OCI-LY1 (cell line): ENCODE results near the gene PSEN1.

Source experiments
- H2AFZ ChIP-seq: fragments of 200-600 bp; sonication (generic), shearing (Covaris generic); 2 replicates; pipeline ENCODE4 v1.6.0; 2014; ENCODE audit warnings: antibody characterized with exemption, mild to moderate bottlenecking, low read length
- H3F3A ChIP-seq: fragments of 200-600 bp; sonication (generic), shearing (Covaris generic); 2 replicates; pipeline ENCODE4 v1.6.0; 2014; ENCODE audit warnings: mild to moderate bottlenecking, antibody characterized with exemption, low read length, moderate library complexity; ENCODE audit not compliant: insufficient read depth
- H3K27ac ChIP-seq: fragments of 200-600 bp; sonication (generic); 2 replicates; pipeline ENCODE4 v1.5.1; 2014; ENCODE audit warnings: low read length, mixed run types, mild to moderate bottlenecking, low read depth; ENCODE audit not compliant: poor library complexity, severe bottlenecking
- H3K27me3 ChIP-seq: fragments of 200-600 bp; sonication (generic); 2 replicates; pipeline ENCODE4 v1.6.0; 2014; ENCODE audit warnings: antibody characterized with exemption, mild to moderate bottlenecking, low read length, moderate library complexity; ENCODE audit not compliant: insufficient read depth
- H3K36me3 ChIP-seq: fragments of 200-600 bp; sonication (generic); 2 replicates; pipeline ENCODE4 v1.6.1; 2014; ENCODE audit warnings: mild to moderate bottlenecking, antibody characterized with exemption, low read length, moderate library complexity, mixed read lengths; ENCODE audit not compliant: insufficient read depth
- H3K4me1 ChIP-seq: fragments of 200-600 bp; sonication (generic); 2 replicates; pipeline ENCODE4 v1.5.1; 2014; ENCODE audit warnings: mild to moderate bottlenecking, low read length, moderate library complexity; ENCODE audit not compliant: insufficient read depth, severe bottlenecking
- H3K4me2 ChIP-seq: fragments of 200-600 bp; sonication (generic), shearing (Covaris generic); 2 replicates; pipeline ENCODE4 v1.6.1; 2014; ENCODE audit warnings: low read length
- H3K4me3 ChIP-seq: fragments of 200-600 bp; sonication (generic); 2 replicates; pipeline ENCODE4 v1.5.1; 2014; ENCODE audit warnings: low read length, low read depth, mild to moderate bottlenecking, mixed read lengths; ENCODE audit not compliant: poor library complexity, severe bottlenecking
- H3K79me2 ChIP-seq: fragments of 200-600 bp; shearing (Covaris generic); 2 replicates; pipeline ENCODE4 v1.6.1; 2016; ENCODE audit warnings: mixed run types, low read length, mixed read lengths; ENCODE audit not compliant: insufficient read depth
- H3K9ac ChIP-seq: fragments of 200-600 bp; sonication (generic), shearing (Covaris generic); 2 replicates; pipeline ENCODE4 v1.6.1; 2014; ENCODE audit warnings: mild to moderate bottlenecking, low read length, mixed read lengths
- H3K9me2 ChIP-seq: fragments of 200-600 bp; sonication (generic), shearing (Covaris generic); 2 replicates; pipeline ENCODE4 v1.6.1; 2014; ENCODE audit warnings: low read depth, mild to moderate bottlenecking, low read length, mixed read lengths
- H3K9me3 ChIP-seq: fragments of 200-600 bp; shearing (Covaris generic); 2 replicates; pipeline ENCODE4 v1.6.1; 2014; ENCODE audit warnings: low read length, mixed read lengths
- H4K20me1 ChIP-seq: fragments of 200-600 bp; sonication (generic), shearing (Covaris generic); 2 replicates; pipeline ENCODE4 v1.6.0; 2016; ENCODE audit warnings: mild to moderate bottlenecking, low read length; ENCODE audit not compliant: insufficient read depth
- CTCF ChIP-seq: fragments of 200-600 bp; sonication (generic), shearing (Covaris generic); IDR thresholded peaks from 2 replicates; pipeline ENCODE4 v1.5.1; 2017; ENCODE audit warnings: mild to moderate bottlenecking, antibody characterized with exemption, low read length, moderate library complexity, mixed read lengths
- EZH2 ChIP-seq: fragments of 200-600 bp; sonication (generic), shearing (Covaris generic); IDR thresholded peaks from 2 replicates; pipeline ENCODE4 v1.8.0; 2017; ENCODE audit warnings: borderline replicate concordance, mixed run types, mild to moderate bottlenecking, antibody characterized with exemption, low read length, moderate library complexity, mixed read lengths

Gene PSEN1

GRCh38 chr14:73238424-73238852 is 102.1 kb downstream of the PSEN1 start:
- Histone ChIP-seq H3K9ac (no peak overlapping the region; the same call in 1 of the 2 replicates), H3K79me2 (no peaks in the 10 kb centered on the region), H3K4me2 (peak overlapping the region; percentile 63), H2AFZ (no peak overlapping the region), H3K27ac (no peak overlapping the region), H3K9me3 (no peaks in the 10 kb centered on the region), H3K27me3 (peaks cover 3% of the 10 kb centered on the region; the same call in 1 of the 2 replicates), H3K36me3 (no peaks in the 10 kb centered on the region), H3F3A (no peaks in the 10 kb centered on the region), H4K20me1 (no peaks in the 10 kb centered on the region), H3K4me3 (peak overlapping the region; percentile 52), H3K4me1 (peaks cover 20% of the 10 kb centered on the region), H3K9me2 (no peaks in the 10 kb centered on the region)
- TF ChIP-seq EZH2, result no peak
- no peak for TF ChIP-seq CTCF

DNA sequence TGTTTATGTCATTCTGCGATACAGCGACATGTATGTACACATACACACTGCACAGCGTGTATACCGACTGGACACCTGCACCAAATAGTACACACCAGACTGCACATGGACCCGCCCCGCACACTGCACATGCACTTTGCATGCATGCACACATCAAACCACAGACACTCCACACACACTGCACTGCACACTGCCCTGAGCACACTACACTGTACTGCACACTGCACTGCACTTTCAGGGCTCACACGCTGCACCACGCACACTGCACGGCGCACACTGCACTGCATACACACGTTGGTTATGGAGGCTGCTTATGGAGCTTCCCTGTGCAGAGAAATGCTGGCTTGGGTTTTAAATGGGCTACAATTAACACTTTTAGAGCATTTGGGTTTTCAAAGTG is 102.6 kb downstream of the PSEN1 start:
- no peak for TF ChIP-seq EZH2
- TF ChIP-seq CTCF, result no peak
- no peaks in the 10 kb centered on the region for H3K36me3 ChIP-seq
- no peaks in the 10 kb centered on the region for H4K20me1 ChIP-seq
- H3K4me1 ChIP-seq, result peaks cover 20% of the 10 kb centered on the region
- H3F3A ChIP-seq, result no peaks in the 10 kb centered on the region
- H3K27me3 ChIP-seq, result peaks cover 3% of the 10 kb centered on the region; the same call in 1 of the 2 replicates
- H3K79me2 ChIP-seq, result no peaks in the 10 kb centered on the region
- no peaks in the 10 kb centered on the region for H3K9me3 ChIP-seq
- no peaks in the 10 kb centered on the region for H3K9me2 ChIP-seq
- H3K27ac ChIP-seq, result no peak overlapping the region
- H3K4me3 ChIP-seq, result no peak overlapping the region
- no peak overlapping the region for H2AFZ ChIP-seq
- no peak overlapping the region for H3K9ac ChIP-seq
- H3K4me2 ChIP-seq, result no peak overlapping the region

DNA sequence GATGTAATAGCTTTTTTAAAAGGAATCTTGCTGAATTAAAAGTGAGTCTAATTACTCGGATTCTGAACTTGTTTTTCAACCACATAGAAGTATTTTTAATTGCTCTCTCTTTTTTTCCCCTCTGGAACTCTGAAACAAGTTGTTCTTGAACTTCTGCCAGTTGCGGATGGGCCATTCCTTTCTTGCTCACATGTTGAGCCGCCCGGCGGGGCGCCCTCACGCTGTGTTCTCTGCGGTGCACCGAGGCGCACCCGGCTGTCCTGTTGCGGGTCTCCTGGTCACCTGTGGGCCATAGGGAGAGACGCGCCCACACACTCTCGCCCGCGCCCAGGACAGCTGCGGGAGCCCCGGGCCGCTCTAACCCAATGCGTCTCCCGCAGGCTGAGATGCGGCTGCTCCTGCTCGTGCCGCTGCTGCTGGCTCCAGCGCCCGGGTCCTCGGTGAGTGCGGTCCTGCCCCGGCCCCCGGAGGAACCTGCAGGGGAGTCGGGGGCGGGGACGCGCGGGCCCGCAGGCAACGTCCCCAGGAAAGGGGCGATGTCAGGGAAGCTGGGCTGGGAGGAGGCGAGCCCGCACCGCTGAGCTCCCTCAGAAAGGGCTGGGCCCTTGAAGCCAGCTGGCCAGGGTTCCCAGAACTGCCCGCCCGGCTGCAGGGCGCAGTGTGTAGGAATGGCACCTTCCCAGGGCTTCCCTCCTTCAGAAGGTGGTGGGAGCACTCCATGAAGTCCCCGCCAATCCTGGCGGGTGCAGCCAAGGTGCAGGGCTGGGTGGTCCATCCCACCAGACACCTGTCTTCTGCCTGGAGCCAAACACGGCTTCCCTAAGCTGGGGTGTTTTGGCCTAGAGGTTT is 103.3 kb downstream of the PSEN1 start:
- peaks cover 20% of the 10 kb centered on the region for H3K4me1 ChIP-seq
- no peak for TF ChIP-seq CTCF
- TF ChIP-seq EZH2, result no peak
- no peak overlapping the region for H3K4me3 ChIP-seq
- no peaks in the 10 kb centered on the region for H3K9me3 ChIP-seq
- no peaks in the 10 kb centered on the region for H3K9me2 ChIP-seq
- H3K79me2 ChIP-seq, result no peaks in the 10 kb centered on the region
- no peaks in the 10 kb centered on the region for H3F3A ChIP-seq
- H4K20me1 ChIP-seq, result no peaks in the 10 kb centered on the region
- peaks cover 1% of the 10 kb centered on the region; the same call in 1 of the 2 replicates for H3K27me3 ChIP-seq
- no peak overlapping the region for H3K4me2 ChIP-seq
- no peaks in the 10 kb centered on the region for H3K36me3 ChIP-seq
- no peak overlapping the region for H3K9ac ChIP-seq
- H3K27ac ChIP-seq, result no peak overlapping the region
- H2AFZ ChIP-seq, result no peak overlapping the region
